ENCODE results near the gene STUM.
"Not testable (repeated sequence)": the region's sequence is repeated elsewhere in the genome, so short reads cannot be mapped to it uniquely, and the experiment has no call there.

STUM gene

DNA sequence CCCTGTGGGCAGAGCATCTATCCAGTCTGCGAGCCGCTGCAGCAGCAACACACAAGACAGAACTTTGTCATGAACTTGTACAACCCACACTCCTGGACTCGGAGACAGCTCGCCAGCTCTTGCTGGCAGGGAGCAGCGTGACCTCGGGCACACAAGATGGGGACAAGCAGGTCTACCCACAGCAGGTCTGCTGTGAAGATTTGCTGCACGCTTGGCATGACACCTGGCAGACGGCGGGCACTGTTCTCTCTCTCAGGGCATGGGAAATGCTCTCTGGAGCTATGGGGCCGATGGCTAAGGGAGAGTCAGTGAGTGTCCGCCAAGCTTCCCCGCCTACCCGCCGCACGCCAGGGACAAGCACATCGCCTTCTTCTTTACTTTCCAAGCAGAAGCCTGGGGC lies 90.0 kb downstream of the STUM start:
- no peak for DNase-seq (ENCODE audit: low read depth in 2 of 2)

DNA sequence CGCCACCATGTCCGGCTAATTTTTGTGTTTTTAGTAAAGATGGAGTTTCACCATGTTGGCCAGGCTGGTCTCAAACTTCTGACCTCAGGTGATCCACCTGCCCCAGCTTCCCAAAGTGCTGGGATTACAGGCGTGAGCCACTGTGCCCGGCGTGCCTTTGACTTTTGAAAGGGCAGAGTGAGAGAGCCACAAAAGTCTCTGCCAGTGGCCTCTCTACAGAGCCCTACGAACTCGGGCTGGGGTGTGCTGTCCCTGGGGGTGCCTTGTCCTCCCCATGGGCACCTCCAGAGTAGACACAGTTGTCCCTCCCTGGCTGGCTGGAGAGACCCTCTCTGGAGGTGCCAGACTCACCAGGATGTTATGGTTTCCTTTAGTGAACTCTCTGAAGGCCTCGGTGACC lies 90.6 kb downstream of the STUM start:
- DNase-seq (ENCODE audit: low read depth in 2 of 2), result not testable (repeated sequence)

DNA sequence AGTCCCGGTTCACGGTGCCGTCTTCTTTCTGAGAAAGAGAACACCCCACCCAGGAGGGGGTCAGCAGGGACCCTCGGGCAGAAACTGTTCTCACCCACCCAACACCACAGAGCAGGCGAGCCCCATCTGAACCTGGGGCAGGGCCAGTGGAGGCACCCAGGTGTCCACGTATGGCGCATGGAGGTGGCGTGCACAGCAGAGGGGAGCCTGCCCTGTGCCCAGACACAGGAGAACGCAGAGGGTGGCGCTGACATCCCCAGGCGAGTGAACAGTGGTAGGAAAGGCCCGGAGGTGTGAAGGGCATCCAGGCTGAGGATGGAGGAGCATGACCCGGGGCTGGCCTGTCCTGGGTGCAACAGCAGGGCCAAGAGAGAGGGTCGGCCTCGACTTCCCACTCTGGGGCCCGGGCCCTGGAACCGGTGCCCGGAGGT lies 91.1 kb downstream of the STUM start:
- DNase-seq (ENCODE audit: low read depth in 2 of 2), result no peak

DNA sequence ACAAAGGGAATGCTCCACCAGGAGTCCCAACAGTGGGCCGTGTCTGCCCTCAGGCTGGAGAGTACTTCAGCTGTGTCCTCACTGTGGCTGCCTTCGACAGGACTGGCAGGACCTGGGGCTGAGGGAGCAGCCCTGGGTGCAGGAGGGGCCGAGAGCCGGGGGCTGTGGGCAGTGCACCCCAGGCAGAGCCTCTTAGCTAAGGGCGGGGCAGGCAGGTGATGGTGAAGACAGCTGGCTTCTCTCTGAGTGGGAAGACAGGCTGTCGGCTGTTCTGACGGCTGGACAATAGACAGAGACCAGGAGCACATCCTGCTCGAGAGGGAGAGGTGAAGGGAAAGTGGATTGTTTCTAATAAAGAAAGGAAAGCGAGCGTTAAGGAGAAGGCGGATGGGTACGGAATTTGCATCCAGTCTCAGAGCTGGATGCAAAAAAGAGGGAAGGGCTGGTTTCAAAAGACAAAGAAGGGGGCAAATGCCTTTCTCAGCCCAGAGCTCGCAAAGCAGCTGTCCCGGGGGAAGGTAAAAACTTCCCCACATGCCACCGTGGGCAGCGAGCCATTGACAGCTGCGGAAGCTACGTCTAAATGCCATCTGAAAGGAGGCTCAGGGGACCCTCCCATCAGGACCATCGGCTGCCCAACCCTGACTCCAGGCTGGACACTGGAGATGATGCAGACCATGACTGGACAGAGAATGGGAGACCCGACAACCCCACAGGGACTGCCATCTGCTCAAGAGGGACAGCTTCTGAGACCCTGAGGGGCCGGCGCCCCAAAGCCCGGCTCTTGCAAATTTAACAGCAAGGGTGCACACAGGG lies 92.0 kb downstream of the STUM start:
- no peak for DNase-seq (ENCODE audit: low read depth in 2 of 2)

DNA sequence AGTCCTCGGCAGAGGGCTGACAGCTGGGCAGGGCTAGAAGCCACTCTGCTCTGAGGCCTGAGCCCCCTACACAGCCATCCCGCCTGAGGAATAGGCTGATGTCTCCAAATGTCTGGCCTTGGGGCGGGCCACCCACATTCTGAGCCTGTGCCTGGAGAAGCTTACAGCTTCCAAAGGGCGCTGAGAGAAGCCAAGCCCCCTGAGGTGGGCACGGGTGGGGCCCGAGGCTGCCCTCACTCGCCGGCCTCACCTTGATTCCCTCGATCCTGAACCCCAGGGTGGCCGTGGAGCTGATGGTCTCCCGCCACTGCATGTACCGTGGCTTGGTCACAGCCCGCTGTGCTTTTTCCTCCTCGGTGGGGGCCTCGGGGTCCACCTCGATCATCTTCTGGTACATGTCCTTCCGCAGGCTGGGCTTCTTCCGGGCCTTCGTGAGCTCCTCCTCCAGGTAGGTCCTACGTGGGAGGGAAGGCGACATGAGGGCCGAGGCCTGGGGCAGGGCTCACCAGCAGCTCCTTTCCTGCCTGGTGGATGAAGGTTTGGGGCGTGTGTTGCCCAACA lies 93.2 kb downstream of the STUM start:
- no peak for DNase-seq (ENCODE audit: low read depth in 2 of 2)

DNA sequence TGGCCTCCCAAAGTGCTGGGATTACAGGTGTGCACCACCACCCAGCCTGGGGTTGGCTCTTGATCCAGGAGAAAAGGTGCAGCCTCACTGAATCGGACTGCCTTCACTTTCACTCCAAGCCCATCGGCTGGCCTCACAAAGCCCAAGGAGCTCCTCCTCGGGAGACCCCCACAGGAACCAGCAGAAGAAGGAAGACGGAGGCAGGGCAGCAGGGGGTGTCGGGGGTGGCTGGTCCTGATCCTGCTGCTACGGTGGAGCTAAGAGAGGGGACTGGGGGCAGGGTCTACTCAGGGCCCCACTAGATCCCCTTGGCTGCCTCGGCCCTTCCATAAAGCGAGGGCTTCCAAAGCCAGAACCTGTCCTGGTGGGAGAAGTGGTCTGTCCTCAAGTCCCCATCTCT lies 93.9 kb downstream of the STUM start:
- DNase-seq (ENCODE audit: low read depth in 2 of 2), result no peak

DNA sequence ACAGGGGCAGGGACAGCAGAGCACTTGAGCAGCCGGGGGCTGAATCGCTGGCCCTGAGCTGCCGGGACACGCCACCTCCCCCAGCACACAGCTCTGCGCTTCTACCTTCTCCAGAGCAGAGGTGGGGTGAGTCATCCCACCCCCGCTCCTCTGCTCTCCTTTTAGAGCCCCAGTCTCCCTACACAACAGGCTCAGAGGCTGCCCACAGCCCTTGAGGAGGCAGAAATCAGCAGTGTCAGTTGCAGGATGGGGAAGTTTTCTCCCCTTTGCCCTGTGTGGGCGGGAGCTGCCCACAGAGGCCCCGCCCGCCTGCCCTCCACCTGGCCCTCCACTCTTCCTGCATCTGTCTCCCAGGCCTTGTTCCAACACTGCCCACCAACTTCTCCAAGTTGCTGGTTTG lies 94.6 kb downstream of the STUM start:
- DNase-seq (ENCODE audit: low read depth in 2 of 2), result peak; percentile 50 to 61

DNA sequence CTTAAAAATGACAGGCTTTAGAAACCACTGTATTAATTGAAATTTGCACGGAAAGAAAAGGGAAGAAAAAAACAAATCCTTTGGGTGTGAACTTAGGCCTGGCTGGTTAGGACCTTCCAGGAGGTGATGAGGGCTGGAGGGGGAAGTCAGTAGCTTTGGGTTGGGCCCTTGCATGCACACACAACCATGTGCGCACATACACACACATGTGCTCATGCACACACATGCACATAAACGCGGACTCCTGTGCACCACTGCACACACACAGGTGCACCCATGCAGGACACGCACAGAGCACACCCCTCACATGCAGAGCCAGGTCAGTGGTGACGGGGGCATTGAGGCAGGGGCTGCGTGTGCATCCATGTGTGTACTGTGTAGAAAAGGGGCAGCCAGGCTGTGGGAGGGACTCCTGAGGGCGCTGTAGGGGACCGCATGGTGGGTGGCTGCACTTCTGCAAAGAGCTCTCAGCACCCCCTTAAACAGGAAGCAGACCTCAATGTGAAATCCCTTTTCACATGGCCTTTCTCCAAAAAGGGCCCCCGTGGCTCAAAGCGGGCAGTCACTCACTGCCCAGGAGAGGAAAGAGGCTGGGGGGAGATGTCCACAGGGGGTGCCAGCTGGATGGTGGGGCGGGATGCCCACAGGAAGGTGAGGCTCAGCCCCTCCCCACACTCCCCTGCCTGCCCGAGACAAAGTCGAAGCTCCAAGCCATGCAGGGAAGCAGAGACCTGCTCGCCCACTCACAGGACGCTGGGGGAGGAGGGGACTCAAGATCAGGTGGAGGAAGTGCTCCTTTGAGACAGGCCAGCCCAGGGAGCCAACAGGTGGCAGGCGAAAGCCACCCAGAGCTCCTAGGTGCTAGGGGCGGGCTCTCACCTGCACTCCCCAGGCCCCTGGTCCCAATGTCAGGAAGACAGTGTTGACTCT lies 95.3 kb downstream of the STUM start:
- no peak for DNase-seq (ENCODE audit: low read depth in 2 of 2)

DNA sequence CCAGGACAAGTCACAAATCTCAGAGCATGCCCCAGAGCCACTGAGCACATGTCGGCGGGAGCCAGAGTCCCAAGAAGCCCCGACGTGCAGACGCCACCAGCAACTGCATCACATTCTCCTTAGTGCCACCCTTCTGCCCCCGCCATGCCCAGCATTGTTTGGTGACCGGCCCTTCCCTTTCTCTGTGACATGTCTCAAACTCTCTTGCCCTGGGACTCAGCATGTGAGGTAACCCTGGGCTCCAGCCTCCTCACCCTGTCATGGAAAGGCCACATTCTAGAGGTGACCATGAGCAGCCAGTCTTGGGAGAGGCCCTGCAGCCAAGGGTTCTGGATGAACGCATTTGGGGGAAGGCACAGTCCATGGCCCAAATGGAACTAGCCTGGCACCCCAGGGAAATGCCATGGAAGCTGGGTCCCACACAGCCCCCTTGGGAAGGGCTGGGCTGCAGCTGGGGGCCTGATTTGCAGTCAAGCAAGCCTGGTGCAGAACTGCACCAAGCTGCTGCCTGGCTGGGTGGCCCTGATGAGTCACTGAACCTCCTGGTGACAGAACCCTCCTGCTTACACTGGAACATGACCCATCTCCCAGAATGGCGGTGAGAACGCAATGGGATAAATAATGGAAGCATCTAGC lies 96.1 kb downstream of the STUM start:
- DNase-seq (ENCODE audit: low read depth in 2 of 2), result no peak

DNA sequence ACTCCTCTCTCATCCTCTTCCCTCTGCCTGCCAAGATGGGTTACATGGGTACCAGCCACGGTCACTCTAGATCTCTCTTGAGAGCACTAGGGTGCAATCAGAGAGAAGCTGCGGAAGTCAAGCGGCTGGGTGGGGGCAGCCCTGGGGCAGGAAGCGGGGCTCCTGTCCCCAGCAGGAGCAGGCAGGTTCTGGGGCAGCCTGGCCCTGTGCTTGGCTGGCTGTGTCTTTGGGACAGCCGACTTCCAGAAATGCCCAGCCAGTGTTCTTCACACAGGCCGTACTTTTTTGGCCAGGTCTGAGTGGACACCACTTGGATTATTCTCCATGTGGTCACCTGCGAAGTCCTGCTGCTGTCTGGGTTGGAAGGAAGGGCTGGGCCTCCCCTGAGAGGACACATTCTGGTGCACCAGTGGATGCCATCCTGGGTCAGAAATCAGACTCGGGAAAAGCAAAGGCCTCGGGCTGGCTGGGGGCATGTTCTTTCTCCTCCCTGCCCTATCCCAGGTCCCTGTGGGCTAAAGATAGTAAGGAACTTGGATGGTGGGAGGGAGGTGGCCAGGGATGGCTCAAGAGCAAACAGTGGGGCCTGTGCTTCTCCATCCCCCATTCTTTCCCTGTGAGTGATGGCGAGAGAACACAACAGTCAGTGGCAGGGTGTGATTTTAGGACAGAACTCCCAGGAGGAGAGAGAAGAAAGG lies 96.9 kb downstream of the STUM start:
- no peak for DNase-seq (ENCODE audit: low read depth in 2 of 2)

DNA sequence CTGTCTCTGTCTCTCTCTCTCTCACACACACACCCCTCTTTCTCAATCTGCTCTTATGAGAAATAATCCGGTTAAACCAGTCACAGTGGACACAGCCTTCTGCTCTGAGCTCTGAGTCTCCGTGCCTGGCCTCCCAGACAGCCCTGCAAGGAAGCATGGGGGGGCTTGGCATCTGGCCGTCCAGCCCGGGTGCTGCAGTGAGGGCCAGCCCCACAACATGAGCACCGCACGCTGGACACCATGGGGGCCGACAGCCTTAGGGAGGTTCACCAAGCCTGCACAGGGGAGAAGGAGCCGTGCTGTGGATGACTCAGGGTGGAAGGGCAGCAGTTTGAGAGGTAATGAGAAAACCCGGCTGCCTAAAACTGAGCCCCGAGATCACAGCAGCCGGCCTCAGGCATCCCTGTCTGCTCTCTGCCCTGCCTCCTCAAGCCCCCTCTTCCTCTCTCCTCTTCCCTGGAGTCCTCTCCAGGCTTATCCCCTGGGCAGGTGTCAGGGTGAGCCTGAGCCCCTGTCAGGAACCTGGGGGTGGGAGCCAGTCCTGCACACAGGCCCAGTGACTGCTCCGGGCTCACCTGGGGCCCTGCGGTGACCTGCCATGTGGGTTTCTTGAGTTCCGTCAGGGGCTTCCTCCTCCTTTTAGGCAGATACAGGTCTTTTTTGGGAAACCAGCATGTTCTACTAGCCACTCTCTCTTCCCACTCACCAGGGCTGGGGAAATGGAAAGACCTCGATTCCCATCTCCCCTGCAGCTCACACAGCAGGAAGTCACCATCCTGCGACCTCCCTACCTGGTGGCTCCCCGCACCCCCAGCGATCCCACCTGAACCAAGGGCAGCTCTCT lies 97.7 kb downstream of the STUM start:
- DNase-seq (ENCODE audit: low read depth in 2 of 2), result no peak

DNA sequence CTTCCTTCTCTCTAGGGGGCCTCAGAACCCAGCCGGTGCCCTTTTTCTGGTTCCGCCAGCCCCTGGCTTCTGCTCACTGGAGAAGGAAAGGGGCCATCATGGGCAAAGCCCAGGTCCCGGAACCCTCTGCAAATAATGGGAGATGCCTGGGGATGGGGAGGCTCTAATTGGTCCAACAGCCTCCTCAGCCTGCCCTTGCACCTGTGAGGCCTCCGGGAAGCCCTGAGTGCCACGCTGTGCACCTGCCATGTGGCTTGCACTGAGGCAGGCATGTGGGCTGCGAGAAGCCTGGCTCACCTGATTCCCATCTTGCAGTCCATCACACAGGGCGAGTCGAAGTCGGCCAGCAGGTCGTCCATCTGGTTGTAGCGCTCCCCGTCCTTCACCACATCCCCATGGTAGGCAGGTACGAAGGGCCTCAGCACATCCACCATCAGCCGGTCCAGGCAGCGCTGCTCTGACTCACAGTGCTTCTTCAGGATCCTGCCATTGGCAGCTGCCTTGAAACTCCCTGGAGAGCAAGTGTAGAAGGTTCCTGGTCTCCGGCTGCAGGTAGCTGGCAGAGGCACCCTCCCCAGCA lies 98.4 kb downstream of the STUM start:
- DNase-seq (ENCODE audit: low read depth in 2 of 2), result no peak

DNA sequence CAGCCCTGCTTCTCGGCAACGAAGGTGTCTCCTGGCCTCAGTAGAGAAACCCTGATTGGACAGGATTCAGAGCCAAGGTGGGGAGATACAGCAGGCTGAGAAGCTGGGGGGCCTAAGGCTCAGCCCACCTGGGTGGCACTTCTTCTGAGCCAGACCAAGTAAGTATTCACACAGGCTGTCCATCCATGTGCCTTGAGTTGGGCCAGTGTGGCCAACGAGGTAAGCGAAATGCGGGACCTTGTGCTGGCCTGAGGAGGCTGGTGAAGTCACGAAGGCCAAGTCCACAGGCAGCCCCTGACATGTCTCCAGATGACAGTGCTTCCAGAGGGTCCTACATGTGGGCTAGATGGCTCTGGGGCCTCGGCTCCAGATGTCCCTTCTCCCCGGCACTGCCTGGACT lies 99.2 kb downstream of the STUM start:
- no peak for DNase-seq (ENCODE audit: low read depth in 2 of 2)

DNA sequence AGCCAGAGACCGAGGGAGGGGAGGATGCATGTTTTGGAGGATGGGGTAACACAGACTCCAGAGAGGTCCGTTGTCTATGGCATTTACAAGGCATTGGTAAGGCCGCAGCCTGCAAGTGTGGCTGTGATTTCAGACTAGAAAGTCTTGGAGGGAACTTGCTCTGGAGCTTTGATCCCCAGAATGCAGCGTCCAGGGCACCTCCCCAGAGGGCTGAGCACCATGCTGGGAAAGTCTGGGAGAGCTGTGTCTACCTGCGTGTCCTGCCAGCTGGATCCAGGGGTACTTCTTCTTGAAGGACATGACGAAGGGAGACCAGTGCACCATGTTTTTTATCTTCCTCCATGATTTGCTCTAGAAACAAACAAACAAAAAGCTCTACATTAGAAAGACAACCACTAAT lies 99.9 kb downstream of the STUM start:
- no peak for DNase-seq (ENCODE audit: low read depth in 2 of 2)

DNA sequence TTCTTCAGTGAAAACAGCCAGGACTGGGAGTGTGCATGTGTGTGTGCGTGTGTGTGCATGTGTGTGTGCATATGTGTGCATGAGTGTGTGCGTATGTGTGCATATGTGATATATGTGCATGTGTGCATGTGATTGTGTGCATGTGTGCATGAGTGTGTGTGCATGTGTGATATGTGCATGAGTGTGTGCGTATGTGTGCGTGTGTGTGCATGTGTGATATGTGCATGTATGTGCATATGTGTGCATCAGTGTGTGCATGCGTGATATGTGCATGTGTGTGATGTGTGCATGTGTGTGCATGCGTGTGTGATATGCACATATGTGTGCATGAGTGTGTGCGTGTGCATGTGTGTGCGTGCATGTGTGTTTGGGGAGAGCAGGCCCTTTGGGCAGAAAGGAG lies 100.7 kb downstream of the STUM start:
- no peak for DNase-seq (ENCODE audit: low read depth in 2 of 2)

DNA sequence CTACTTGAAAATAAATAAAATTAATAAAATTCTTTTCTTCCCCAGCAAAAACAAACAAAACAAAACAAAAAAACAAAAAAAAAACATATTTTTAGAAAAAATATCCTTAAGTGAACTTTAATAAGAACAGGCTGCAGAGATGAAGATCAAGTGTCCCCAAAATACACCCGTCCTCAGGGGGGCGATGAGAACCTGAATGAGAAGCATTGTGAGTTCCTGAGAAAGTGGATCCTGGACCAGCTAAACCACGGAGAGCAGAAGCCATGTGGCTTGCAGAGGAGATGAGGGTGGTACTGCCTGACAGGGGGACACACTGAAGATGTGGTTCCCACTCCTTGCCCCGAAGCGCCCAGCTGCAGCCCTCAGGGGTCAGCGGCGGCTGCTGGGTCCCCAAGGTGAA lies 101.2 kb downstream of the STUM start:
- DNase-seq (ENCODE audit: low read depth in 2 of 2), result no peak

DNA sequence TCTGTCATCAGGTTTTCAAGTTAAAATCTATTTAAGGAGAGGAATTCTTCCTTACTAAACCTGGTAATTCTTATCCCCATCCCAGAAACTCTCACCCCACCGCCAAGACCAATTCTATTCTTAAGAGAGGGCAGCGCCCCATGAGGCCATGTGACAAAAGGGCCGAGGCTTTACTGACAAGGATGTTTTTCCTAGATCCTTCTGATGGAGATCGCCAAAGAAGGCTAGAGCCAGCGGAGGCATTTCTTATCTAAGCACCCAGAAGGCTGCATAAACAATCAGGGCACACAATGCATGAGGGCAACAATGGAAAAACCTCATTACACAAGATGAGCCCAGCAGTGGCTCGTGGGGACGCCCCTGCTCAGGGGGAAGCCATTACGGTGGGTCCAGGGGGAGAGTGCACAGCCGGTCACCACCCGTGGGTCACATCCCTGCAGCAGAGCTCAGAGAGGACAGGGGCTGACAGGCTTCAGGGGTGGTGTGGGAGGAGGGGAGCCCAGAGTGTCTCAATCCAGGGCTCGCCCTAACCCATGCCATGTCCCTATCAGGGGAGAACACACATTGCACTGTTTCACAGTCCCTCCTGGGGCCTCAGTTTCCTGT lies 101.8 kb downstream of the STUM start:
- no peak for DNase-seq (ENCODE audit: low read depth in 2 of 2)

DNA sequence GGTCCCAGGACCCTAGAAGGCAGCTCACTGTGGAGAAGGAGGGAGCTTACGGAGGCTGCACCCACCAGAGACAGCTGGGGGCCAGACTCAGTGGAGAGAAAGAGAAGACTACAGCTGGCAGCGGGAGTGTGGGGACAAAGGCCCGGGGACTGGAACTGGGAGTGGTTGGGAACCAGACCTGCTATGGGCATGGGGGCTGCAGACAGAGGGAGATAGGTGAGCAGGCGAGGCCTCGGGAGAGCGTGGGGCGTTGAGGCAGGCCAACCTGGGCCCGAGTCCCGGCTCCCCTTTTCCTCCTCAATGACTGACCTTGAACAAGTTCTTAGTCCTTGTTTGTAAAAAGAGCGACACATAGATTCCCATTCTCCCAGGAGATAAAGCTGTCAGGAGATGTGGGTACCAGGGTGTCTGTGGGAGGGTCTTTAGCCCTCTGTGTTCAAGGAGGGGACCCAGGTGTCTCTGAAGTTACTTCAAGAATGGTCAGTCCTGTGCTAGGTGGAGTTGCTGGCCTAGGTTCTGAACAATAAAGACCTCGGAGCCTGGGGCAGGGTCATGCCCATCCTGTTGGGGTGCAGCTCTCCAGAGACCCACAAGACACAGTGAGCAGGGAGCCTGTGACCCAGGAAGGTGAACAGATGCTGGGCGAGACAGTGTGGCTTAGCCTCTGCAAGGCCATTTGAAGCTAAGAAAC lies 102.6 kb downstream of the STUM start:
- no peak for DNase-seq (ENCODE audit: low read depth in 2 of 2)

DNA sequence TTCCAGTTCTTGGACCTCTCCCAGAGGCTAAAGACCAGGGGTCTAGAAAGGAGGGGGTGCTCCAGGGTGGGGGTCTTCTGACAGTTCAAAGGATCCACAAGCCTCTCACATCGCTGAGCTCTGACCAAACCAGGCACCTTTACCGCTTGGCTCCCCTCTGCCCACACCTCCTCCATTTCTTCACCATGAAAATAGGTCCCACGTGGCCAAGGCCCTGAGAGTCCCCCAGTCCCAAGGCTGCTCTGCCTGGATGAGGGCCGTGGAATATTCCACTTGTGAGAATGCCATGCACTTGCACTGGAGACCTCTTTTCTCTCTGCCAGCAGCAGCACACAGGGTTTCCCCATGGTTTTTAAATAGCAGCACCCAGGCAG lies 103.2 kb downstream of the STUM start:
- no peak for DNase-seq (ENCODE audit: low read depth in 2 of 2)

Measured in stimulated activated CD8-positive, alpha-beta memory T cell treated with anti-CD3 and anti-CD28 coated beads, Interleukin-2, amount 100 ng/mL, for 48 hours (primary cell).